ENCODE results near the gene ACTR3. TPM values are rescaled to one million over a fixed set of nuclear protein-coding genes. Genes with fewer than 3 reads are reported as not detected.

The ACTR3 gene
- total RNA-seq, 2 experiments from 2014 or later = 599 to 604 TPM

Other genes with a start within 250 kb of the ACTR3 start
- 10 to 100 TPM; 16.5 to 17.1 TPM for gene SLC35F5, start 133.4 kb upstream of the ACTR3 start, total RNA-seq

Measured in activated CD8-positive, alpha-beta T cell treated with anti-CD3 and anti-CD28 coated beads, Interleukin-2, amount 10 ng/mL, durations not matched to agents 7 days and 5 days (primary cell).